ENCODE data around the gene RNASEH2B.

The RNASEH2B gene

DNA sequence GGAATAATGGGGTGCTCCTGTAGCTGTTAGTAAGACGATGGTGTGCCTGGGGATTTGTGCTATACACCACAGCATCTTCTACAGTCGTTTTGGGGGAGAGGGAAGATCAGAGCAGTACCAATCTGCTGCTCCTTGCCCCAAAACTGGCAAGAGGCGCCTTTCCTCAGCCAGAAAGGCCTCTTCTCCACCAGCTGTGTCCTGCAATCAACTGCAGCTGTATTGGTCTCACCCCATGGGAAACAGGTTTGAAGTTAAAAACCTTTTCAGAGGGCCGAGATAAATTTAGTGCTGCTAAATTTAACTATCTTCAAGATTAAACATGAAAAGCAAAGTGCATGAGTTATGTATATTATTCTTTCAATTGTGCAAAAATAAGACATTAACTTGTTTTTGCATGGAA is 1.2 kb upstream of the RNASEH2B start:
- DNase-seq, result no peak

DNA sequence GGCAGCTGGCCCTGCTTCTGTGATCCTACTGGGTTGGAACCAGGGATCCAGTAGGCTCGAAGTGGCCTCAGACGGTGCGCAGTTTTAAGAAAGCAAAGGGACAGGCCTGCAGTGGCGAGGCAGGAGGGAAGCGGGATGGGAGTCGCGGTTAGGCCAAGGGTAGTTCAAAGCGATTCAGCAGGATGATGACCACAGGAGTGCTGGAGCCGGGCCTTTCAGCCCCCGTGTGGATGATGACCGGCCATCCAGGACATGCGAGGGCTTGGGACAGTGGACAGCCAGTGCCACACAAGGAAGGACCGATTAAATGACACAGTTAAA is 854 bp downstream of the RNASEH2B start:
- no peak for DNase-seq

GRCh38 chr13:50911081-50911631 is 1.6 kb downstream of the RNASEH2B start:
- DNase-seq, result no peak

DNA sequence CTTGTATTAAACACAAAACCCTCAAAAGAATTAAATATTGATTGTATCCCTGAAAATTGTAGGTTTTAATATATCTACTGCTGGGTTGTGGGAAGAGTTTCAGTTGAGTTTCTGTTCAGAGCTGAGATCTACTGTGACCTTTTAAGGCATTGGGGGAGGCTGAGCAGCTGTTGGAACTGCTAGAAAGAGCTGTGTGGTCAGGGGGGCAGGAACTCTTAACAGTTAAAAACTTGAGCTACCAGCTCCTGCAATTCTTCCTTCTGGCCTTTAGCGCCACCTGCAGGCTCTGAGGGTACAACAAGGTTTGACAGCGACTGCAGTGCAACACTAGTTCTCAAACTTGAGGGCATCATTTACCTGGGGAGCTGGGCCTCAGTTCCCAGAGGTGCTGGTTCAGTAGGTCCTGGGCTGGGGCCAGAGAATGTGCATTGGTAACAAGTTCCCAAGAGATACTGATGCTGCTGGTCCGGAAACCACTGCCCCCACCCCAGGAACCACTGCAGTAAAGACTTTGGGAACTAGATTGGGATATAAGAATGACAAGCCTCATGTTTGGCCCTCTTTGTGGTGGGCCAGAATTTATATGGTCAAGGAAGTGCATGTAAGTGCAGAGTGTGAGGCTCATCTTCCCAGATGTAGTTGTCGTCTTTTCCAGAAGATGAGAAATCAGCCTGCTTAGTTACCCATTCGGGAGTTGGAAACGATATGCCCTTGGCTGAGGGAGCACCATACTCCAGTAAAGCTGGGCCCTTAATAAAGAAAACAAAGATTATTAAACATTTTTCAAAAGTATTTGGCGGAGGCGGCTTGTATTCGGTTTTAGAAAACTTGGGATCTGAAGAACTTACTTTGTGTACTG is 2.6 kb downstream of the RNASEH2B start:
- peak; percentile 79 to 95 (median 82) for DNase-seq

- DNase-seq, result no peak
Observed at GRCh38 chr13:50912851-50913250, 3.3 kb downstream of the RNASEH2B start.

DNA sequence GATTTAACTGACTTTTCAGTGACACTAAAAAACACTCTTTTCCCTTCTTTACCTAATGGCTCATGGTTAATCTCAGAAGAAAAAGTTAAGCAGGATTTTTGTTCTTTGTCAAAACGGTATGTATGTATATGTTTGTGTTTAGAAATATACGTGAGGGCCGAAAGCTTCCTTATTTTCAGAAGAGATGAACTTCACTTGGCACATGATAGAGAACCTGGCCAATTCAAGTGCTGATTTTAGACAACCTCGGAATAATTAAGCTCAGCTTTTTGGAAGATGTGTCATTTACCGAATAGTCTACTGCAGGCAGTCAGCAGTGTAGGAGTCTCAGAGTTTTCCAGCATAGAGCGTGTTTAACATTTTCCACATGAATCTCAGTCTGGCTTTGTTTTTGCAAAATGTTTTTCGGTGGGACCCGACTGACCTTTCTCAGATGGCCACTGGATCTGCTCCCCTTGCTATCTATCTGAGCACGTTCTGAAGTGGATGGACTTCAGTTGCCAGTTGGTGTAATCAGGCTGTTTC is 4.6 kb downstream of the RNASEH2B start:
- no peak for DNase-seq

GRCh38 chr13:50914848-50915247 is 5.3 kb downstream of the RNASEH2B start:
- no peak for DNase-seq

DNA sequence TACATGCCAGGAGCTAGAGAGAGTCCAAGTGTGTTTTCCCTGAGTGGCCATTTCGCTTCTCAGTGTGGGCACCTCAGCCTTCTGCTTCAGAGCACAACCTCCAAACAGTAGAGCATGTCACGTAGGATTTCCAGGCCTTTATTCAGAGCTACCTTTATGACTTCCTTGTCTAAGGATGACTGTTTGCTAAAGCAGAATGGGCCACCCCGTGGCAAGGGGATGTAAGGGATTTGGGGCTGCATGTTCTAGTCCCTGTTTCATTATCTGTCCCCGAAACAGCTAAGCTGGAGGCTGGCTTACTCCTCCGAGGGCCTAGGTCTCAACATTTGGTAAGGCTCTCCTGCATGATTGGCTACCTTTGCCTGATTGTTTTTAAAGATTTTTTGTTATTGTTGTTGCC is 6.0 kb downstream of the RNASEH2B start:
- no peak for DNase-seq

DNA sequence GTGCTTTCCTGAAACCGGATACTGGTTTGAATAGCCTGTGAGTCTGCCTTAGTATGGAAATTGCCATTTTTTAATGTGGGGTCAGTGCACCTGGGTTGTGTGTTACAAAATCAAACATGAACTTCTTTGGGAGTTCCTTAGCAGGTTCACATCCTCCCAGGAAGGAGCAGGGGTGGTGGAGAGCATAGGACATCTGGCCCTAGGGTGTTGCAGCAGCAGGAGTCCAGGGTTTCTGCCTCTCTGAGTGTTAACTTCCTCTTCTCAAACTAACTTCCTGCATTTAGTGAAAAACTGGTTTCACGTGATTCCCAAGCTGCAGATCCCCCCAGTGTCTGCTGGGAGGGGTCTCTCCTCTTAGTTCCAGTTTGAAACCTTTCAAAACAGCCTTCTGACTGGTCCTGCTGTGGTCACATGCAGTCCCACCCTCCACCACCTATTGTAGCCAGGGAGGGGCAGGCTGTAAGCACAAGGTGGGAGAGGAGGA is 7.2 kb downstream of the RNASEH2B start:
- no peak for DNase-seq

GRCh38 chr13:50917572-50917971 is 8.0 kb downstream of the RNASEH2B start:
- no peak for DNase-seq

GRCh38 chr13:50918567-50918966 is 9.0 kb downstream of the RNASEH2B start:
- no peak for DNase-seq

DNA sequence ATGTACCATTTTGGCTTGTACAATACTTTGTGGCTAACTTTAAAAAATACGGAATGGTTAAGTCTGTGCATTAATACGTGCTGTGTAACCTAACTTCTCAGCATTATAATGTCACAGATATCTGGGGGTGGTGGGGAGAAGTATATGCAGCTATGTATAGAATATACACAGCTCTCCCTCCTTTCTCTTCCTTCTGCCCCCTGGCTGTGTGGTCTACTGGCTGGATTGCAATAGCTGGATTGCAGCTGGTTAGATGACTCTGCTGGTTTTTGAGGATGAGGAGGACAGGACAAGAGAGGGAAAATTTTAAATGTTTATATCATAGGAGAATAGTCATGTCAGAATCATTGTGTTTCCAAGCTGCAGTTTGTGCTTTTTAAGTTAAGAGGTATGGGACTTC is 9.7 kb downstream of the RNASEH2B start:
- no peak for DNase-seq

DNA sequence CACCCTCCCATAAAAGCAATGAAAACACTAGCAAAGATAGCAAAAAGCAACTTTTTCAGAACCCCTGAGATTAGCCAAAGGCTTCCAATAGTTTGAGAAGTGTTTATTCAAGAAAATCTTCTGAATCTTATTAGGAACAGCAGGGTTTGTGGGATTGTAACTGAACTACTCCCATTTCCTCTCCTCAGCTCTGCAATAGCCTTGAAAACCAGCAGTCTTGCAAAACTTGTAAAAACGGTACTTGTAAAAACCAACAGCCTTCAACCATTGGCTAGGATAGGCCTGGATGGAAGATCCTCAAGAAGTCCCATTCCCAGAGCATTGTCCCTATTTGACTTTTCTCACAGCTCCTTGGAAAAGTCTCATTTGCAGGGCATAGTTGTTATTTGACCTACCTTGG is 12.1 kb downstream of the RNASEH2B start:
- no peak for DNase-seq

DNA sequence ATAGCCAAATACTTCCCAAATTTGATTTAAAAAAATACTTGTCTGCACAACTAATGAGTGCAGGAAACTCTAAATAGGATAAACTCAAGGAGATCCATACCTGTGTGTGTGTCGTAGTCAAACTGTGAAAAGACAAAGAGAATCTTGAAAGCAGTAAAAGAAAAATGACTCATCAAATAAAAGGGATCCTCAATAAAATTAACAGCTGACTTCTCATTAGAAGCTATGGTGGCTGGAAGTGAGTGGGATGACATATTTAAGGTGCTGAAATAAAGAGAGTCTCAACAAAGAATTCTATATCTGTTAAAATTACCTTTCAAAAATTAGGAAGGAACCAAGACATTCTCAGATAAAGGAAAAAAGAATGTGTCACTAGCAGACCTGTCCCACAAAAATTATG is 13.7 kb downstream of the RNASEH2B start:
- DNase-seq, result no peak

DNA sequence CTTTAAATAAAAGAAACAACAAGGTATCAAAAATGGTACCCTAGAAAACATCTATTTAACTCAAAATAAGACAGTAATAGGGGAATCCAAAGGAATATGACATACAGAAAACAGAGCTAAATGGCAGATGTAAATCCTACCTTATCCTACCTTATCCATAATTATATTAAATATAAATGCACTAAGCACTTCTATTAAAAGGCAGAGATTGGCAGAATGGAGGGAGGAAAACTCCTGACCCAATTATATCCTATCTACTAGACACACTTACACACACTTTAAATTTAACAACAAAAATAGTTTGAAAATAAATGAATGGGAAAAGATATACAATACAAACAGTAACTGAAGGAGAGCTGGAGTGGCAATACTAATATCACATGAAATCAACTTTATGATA is 14.4 kb downstream of the RNASEH2B start:
- no peak for DNase-seq

DNA sequence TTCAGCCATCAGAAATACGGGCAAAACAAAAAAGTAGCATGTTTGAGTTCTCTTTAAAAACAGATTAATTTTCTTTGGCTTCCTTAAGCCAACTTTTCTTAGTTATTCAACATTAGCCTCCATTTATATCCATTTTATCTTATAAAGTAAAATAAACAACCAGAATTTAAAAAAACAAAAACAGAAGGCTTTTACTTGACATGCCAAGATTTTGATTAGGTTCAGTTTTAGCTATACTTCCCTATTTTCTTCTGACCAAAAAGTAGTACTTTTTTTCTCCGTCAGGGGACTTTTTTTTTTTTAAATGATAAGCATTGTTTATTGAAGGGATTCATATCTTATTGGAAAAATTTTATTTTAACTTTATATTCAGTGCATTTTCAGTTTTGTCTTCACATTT is 18.1 kb downstream of the RNASEH2B start:
- DNase-seq, result no peak

DNA sequence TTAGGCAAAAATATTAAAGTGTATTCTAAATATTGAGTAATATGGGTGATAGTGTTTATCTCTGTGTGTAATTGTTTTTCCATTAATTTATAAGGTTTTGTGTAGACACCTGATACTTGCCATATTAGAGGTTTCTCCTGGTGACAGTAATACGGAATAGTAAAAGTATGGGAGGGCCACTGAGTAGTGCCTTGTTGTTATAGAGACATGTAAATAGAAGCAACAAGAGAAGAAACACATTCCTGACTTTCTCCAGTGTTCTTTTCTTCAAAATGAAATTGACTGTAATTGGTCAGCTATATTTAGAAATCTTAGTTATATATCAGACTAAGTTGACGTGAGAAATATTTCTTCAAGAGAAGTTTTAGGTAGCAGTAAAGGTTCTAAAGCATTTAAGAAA is 18.5 kb downstream of the RNASEH2B start:
- no peak for DNase-seq

DNA sequence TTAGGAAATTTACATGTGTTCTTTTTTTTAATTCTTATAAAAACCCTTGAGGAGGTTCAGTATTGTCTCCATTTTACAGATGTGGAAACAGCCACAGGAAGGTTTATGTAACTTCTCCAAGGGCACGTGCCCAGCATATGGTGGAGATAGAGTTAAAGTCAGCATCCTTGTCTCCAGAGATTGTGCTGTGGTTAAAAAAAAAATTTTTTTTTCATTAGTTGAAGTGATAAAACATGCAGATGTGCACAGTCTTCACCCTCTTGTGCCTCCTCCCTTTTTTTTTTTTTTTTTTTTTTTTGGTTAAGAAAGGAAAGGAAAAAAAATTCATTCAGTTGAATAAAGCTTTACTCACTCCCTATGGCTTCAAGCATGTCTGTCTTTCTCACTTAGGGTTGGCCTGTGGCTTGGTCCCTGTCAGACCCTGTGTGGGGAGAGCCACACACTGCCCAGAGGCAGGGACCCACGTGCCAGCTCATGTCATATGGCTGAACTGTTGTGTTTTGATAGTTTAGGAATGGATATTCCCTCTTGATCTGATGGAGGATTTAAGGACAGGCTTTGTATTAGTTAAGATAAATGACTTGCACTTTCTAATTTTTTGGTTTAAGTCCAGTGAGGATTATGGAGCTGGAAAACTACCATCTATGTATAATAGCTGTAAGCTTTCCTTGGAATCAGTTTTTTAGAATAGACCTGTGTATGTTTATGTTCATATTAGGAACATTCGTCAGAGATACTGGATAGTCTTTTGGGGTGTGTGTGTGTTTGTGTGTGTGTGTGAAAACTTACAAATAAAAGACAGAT is 19.3 kb downstream of the RNASEH2B start:
- no peak for DNase-seq

DNA sequence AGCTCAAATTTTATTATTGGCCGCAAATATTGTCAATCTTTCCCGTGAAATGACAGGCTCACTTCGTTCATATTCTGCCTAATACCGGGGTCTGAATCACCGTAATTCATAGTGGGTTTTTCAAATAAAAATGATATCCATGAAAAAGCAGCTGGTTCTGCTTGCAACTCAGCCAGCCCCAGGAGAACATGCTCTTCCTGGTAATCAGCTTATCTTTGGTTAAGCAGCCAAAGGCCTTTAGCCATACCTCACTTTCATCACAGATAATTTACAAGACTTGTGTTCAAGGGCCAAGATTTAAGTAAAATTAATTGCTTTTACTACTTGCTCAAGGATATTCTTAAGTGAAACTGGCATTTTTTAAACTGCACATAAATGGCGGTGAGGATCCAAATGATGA is 22.5 kb downstream of the RNASEH2B start:
- DNase-seq, result no peak

DNA sequence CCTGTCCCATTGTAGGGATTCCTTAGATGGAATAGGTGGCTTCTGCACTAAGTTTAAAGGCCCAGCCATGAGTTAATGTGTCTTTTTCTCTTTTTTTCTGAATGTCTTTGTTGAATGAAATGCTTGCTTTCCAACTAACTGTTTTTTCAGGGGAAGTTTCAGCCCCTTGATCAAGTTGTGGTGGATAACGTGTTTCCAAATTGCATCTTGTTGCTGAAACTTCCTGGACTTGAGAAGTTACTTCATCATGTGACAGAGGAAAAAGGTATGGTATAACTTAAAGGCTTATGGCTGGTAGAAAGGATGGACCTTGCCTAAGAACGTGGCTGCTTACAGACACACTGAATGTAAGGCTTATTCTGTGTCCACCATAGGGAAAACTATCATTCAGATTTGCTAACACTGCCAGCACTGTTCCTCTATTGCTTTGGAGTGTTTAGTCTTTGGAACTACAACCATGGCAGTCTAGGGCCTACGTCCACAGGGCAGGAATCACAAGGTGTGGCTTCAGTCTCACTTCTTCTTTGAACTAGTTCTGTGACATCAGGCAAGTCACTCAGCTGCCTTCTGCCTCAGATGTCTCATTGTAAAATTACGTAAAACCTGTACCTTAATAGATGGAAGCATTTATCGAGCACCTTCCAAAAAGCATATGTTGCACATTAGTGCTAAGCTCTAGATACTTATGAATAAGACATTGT is 25.3 kb downstream of the RNASEH2B start:
- no peak for DNase-seq

DNA sequence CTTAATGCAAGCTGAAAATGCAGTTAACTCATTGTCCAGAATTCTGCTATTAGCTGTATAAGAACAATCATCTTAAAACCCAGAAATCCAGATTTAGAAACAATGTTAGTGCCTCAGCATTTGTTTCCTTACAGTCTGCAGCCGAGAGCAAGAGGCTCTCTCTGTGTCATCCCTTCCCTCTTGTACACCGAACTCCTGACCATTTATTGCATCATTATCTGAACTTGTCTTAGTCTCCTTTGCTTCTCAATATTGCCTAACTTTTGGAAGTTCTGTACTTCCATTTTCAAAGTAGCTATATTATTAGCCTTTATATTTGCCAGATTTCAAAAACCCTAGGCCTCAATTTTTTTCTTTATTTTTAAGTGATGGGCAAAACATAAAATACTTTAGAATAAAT is 27.1 kb downstream of the RNASEH2B start:
- DNase-seq, result no peak

GRCh38 chr13:50940509-50940908 is 30.9 kb downstream of the RNASEH2B start:
- DNase-seq, result no peak

DNA sequence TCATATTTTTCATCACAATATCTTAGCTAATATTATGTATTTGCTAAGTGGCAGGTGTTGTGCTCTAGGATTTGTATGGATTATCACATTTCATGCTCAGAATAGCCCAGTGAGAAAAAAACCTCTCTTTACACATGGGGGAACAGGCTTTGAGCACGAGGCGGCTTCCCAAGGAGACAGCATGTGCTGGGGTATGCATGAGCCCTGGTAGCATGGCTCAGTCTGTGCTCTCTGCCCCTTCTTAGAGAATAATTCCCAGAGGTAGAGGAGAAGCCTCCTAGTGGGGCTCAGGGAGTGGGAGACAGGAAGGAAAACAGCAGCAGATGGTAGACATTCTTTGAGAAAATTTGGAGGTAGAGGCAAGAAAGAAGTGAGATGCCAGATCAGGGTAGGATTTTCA is 31.6 kb downstream of the RNASEH2B start:
- DNase-seq, result no peak
